Nephron progenitor cell (in vitro differentiated cells): ENCODE data around the gene PHKG2.

Experiments
- DNase-seq: peaks from one replicate; pipeline ENCODE4 v3.0.0; 2021
- H3K27ac Mint-ChIP-seq: 2 replicates; pipeline ENCODE4 v1.8.0; 2021; ENCODE audit warnings: mild to moderate bottlenecking, moderate library complexity, mixed read lengths
- H3K27me3 Mint-ChIP-seq: 2 replicates; pipeline ENCODE4 v1.8.0; 2021; ENCODE audit warnings: mild to moderate bottlenecking, low read depth, mixed read lengths; ENCODE audit not compliant: poor library complexity
- H3K36me3 Mint-ChIP-seq: 2 replicates; pipeline ENCODE4 v1.8.0; 2021; ENCODE audit warnings: low read depth, mixed read lengths
- H3K4me1 Mint-ChIP-seq: 2 replicates; pipeline ENCODE4 v1.8.0; 2021; ENCODE audit warnings: mixed read lengths
- H3K4me3 Mint-ChIP-seq: 2 replicates; pipeline ENCODE4 v1.8.0; 2021; ENCODE audit warnings: mild to moderate bottlenecking, moderate library complexity, mixed read lengths
- H3K9me3 Mint-ChIP-seq: 2 replicates; pipeline ENCODE4 v1.8.0; 2021; ENCODE audit warnings: mild to moderate bottlenecking, moderate library complexity, mixed read lengths
- TF ChIP-seq, protein P1 (sequence below): fragments of 200-600 bp; sonication (generic); IDR thresholded peaks from 2 replicates; pipeline ENCODE4 v1.5.0; 2021; ENCODE audit warnings: antibody characterized with exemption

The PHKG2 gene

DNA sequence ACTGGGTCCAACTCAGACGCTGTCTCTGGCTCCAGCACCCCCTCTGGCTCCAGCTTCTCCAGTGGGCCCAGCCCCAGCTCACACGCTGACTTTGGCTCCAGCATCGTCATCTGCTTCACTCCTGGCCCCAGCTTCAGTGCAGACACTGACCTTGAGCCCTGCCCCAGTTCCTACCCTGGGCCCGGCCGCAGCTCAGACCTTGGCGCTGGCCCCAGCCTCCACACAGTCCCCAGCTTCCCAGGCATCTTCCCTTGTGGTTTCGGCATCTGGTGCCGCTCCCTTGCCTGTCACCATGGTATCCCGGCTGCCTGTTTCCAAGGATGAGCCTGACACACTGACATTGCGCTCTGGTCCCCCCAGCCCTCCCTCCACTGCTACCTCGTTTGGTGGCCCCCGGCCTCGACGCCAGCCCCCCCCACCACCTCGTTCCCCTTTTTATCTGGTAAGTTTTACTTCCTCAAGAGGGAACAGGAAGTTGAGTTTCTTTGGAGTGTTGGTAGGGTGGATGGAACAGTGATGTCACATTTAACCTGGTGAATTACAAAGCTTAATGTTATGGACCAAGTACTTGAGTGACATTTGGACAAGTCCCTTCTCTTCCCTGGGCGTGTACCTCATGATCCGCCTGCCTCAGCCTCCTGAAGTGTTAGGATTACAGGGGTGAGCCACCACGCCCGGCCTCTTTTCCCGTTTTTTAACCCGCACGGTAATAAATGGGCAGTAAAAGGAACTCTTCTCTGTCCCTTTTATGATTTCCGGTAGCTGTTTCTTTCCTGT lies 23.4 kb upstream of the PHKG2 start:
- Mint-ChIP-seq H3K36me3 (peaks cover 91% of the 10 kb centered on the region), H3K4me3 (no peak overlapping the region), H3K9me3 (no peaks in the 10 kb centered on the region), H3K4me1 (no peaks in the 10 kb centered on the region), H3K27ac (no peak overlapping the region), H3K27me3 (peaks cover 15% of the 10 kb centered on the region)
- no peak for DNase-seq
- TF ChIP-seq, protein P1, sequence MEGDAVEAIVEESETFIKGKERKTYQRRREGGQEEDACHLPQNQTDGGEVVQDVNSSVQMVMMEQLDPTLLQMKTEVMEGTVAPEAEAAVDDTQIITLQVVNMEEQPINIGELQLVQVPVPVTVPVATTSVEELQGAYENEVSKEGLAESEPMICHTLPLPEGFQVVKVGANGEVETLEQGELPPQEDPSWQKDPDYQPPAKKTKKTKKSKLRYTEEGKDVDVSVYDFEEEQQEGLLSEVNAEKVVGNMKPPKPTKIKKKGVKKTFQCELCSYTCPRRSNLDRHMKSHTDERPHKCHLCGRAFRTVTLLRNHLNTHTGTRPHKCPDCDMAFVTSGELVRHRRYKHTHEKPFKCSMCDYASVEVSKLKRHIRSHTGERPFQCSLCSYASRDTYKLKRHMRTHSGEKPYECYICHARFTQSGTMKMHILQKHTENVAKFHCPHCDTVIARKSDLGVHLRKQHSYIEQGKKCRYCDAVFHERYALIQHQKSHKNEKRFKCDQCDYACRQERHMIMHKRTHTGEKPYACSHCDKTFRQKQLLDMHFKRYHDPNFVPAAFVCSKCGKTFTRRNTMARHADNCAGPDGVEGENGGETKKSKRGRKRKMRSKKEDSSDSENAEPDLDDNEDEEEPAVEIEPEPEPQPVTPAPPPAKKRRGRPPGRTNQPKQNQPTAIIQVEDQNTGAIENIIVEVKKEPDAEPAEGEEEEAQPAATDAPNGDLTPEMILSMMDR, result no peak

DNA sequence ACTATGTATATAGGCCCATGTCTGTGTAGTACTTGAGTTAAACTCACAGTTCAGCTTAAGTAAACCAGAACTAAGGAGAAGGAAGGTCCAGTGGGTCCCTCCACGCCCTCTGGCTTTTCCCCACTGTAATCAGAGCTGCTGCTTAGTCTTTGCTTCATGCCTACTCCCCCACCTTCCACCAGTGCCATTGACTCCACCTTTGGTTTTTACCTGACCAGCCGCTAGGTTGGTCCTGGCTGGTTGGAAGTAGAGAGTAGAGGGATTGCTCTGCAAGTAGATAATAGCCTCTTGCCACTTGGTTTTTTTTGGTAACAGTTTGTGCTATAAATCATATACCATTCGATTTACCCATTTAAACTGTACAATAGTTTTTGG lies 22.8 kb upstream of the PHKG2 start:
- H3K27ac Mint-ChIP-seq, result no peak overlapping the region
- H3K27me3 Mint-ChIP-seq, result peaks cover 13% of the 10 kb centered on the region
- H3K9me3 Mint-ChIP-seq, result no peaks in the 10 kb centered on the region
- H3K36me3 Mint-ChIP-seq, result peaks cover 91% of the 10 kb centered on the region
- DNase-seq, result no peak
- TF ChIP-seq, protein P1, result no peak
- H3K4me1 Mint-ChIP-seq, result no peaks in the 10 kb centered on the region
- no peak overlapping the region for H3K4me3 Mint-ChIP-seq

DNA sequence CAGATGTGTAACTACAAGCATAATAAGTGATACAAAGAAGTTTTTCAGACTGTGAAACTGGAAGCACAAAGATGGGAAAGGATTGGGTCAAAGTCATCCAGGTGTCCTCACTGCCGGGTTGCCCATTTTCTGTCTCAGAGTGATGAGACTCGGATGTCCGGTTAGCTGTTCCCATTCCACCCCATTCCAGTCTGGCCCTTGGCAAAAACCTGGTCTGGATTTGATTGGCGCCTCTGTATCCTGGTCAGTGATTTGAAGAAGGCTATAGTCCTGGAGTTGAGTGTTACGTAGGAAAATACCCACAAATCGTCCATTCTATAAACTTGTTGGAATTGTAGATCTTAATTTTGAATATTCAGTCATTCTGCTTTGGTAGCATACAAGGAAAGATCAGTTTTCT lies 19.9 kb upstream of the PHKG2 start:
- Mint-ChIP-seq H3K36me3 (peaks cover 79% of the 10 kb centered on the region), H3K4me1 (no peaks in the 10 kb centered on the region), H3K4me3 (no peak overlapping the region), H3K27ac (no peak overlapping the region), H3K9me3 (no peaks in the 10 kb centered on the region), H3K27me3 (peaks cover 13% of the 10 kb centered on the region)
- no peak for DNase-seq
- TF ChIP-seq, protein P1, result no peak

DNA sequence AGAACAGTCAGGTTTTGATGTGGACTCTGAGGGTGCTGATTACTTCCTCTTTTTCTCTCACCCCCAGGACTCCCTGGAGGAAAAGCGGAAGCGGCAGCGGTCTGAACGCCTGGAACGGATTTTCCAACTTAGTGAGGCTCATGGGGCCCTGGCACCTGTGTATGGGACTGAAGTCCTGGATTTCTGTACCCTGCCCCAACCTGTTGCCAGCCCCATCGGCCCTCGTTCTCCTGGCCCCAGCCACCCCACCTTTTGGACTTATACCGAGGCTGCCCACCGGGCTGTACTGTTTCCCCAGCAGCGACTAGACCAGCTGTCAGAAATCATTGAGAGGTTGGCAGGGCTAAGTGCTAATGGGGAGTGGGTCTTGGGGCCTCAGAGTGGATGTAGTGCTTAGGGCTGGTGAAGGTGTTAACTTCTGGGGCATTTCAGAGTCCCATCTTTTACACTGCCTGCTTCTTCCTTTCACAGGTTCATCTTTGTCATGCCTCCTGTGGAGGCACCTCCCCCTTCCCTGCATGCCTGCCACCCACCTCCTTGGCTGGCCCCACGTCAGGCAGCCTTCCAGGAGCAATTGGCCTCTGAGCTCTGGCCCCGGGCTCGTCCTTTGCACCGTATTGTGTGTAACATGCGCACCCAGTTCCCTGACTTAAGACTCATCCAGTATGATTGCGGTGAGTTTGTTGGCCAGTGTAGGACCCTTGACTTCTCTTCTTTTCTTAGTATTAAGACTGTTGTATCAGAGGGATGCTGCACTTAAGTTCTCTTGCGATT lies 19.1 kb upstream of the PHKG2 start:
- TF ChIP-seq, protein P1, result no peak
- Mint-ChIP-seq H3K27ac (no peak overlapping the region), H3K27me3 (peaks cover 7% of the 10 kb centered on the region), H3K9me3 (no peaks in the 10 kb centered on the region), H3K36me3 (peaks cover 78% of the 10 kb centered on the region), H3K4me1 (no peaks in the 10 kb centered on the region), H3K4me3 (no peak overlapping the region)
- DNase-seq, result no peak

DNA sequence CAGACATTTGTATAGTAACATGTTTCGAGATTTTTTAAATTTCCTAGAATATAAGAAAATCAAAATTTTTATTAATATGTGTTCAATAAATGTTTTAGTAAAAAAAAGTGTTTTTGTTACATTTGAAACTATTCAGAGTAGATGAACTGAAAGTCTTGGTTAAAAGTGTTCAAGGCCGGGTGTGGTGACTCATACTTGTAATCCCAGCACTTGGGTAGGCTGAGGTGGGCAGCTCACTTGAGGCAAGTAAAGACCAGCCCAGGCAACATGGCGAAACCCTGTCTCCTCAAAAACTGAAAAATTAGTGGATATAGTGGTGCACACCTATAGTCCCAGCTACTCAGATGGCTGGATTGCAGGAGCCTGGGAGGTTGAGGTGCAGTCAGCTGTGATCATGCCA lies 16.8 kb upstream of the PHKG2 start:
- H3K36me3 Mint-ChIP-seq, result peaks cover 71% of the 10 kb centered on the region
- H3K27me3 Mint-ChIP-seq, result peaks cover 3% of the 10 kb centered on the region
- TF ChIP-seq, protein P1, result no peak

More for the DNA sequence above, 16.8 kb upstream of the PHKG2 start:
- Mint-ChIP-seq H3K27ac (no peak overlapping the region), H3K9me3 (no peaks in the 10 kb centered on the region), H3K4me3 (no peak overlapping the region), H3K4me1 (no peaks in the 10 kb centered on the region)
- no peak for DNase-seq
